HepG2 (cell line): ENCODE data around the gene TLK1. TPM values are rescaled to one million over a fixed set of nuclear protein-coding genes. Genes with fewer than 3 reads are reported as not detected.

Experiments used
- AHDC1 ChIP-seq: sonication (generic); formaldehyde crosslinking; IDR thresholded peaks from 2 replicates; pipeline ENCODE4 v1.5.1; 2020; ENCODE audit warnings: mild to moderate bottlenecking, missing genetic modification reagents, borderline replicate concordance
- ARHGAP35 ChIP-seq: sonication (generic); formaldehyde crosslinking; IDR thresholded peaks from 2 replicates; pipeline ENCODE4 v1.9.0; 2022; ENCODE audit warnings: mild to moderate bottlenecking, inconsistent platforms, moderate library complexity, missing genetic modification reagents, borderline replicate concordance
- DMTF1 ChIP-seq: sonication (generic); formaldehyde crosslinking; IDR thresholded peaks from 2 replicates; pipeline ENCODE4 v1.4.0; 2020; ENCODE audit warnings: mild to moderate bottlenecking, missing genetic modification reagents
- KDM6A ChIP-seq: IDR thresholded peaks from 2 replicates; pipeline ENCODE4 v1.6.1; 2016; ENCODE audit warnings: low read depth
- NAIF1 ChIP-seq: sonication (generic); formaldehyde crosslinking; IDR thresholded peaks from 2 replicates; pipeline ENCODE4 v1.5.0; 2020; ENCODE audit warnings: mild to moderate bottlenecking, missing genetic modification reagents, borderline replicate concordance
- NRL ChIP-seq: sonication (generic); formaldehyde crosslinking; IDR thresholded peaks from 2 replicates; pipeline ENCODE4 v1.5.0; 2020; ENCODE audit warnings: missing genetic modification reagents, mild to moderate bottlenecking, moderate library complexity, borderline replicate concordance
- PITX1 ChIP-seq: sonication (generic); formaldehyde crosslinking; IDR thresholded peaks from 2 replicates; pipeline ENCODE4 v1.5.1; 2020; ENCODE audit warnings: mild to moderate bottlenecking, missing genetic modification reagents
- POLR2AphosphoS5 ChIP-seq: IDR thresholded peaks from 2 replicates; pipeline ENCODE4 v1.6.1; 2012; ENCODE audit warnings: low read depth, low read length
- PRDM15 ChIP-seq: sonication (generic); formaldehyde crosslinking; IDR thresholded peaks from 2 replicates; pipeline ENCODE4 v1.4.0; 2020; ENCODE audit warnings: missing genetic modification reagents
- RBM22 ChIP-seq: fragments of 200-400 bp; formaldehyde crosslinking; optimal IDR thresholded peaks from 2 replicates; pipeline ENCODE3; 2017; ENCODE audit warnings: mild to moderate bottlenecking, low read length, moderate library complexity
- ZBTB3 ChIP-seq: sonication (generic); formaldehyde crosslinking; IDR thresholded peaks from 2 replicates; pipeline ENCODE4 v1.4.0; 2020; ENCODE audit warnings: low read depth, mild to moderate bottlenecking, moderate library complexity, missing genetic modification reagents, borderline replicate concordance
- ZBTB39 ChIP-seq: sonication (generic); formaldehyde crosslinking; IDR thresholded peaks from 2 replicates; pipeline ENCODE4 v1.5.0; 2020; ENCODE audit warnings: missing genetic modification reagents
- ZMYM4 ChIP-seq: sonication (generic); formaldehyde crosslinking; IDR thresholded peaks from 2 replicates; pipeline ENCODE4 v1.8.1; 2023; ENCODE audit warnings: mild to moderate bottlenecking, missing genetic modification reagents
- ZNF264 ChIP-seq: sonication (generic); formaldehyde crosslinking; IDR thresholded peaks from 2 replicates; pipeline ENCODE4 v1.4.0; 2020; ENCODE audit warnings: missing genetic modification reagents
- ZNF432 ChIP-seq: sonication (generic); formaldehyde crosslinking; IDR thresholded peaks from 2 replicates; pipeline ENCODE4 v1.5.0; 2020; ENCODE audit warnings: missing genetic modification reagents, mild to moderate bottlenecking, borderline replicate concordance
- ZNF614 ChIP-seq: IDR thresholded peaks from 2 replicates; pipeline ENCODE4 v1.6.1; 2018; ENCODE audit warnings: missing biosample characterization, missing genetic modification reagents, inconsistent platforms, borderline replicate concordance
- polyA plus RNA-seq, 8 experiments: library from polyadenylated mRNA; depleted of rRNA in 3 of 8; stranded (reverse) in 7 of 8; unstranded in 1 of 8; fragments of >200 nt; fragmentation: Illumina TruSeq in 4 of 8; extraction: Trizol in 4 of 8; gene quantifications; 2 replicates each; pipeline versions ENCODE4 v1.2.1 to v1.2.3, GENCODE V29; 2011 to 2016; ENCODE audit warnings: low read depth in 4 of 8, missing spikeins in 1 of 8, mixed read lengths in 1 of 8; ENCODE audit not compliant: insufficient read depth in 1 of 8
- total RNA-seq, 5 experiments: library from RNA; depleted of rRNA; stranded (reverse); fragments of >200 nt; fragmentation: Illumina TruSeq; extraction: Trizol; gene quantifications; 2 replicates each; pipeline ENCODE4 v1.2.3, GENCODE V29; 2016; ENCODE audit warnings: low read depth in 1 of 5

TLK1 gene
- total and polyA plus RNA-seq, 2 of the 13 experiments (the other 11 are each of a cell fraction or from before 2014, with no cell fraction given): 16.8 to 28.7 TPM

DNA sequence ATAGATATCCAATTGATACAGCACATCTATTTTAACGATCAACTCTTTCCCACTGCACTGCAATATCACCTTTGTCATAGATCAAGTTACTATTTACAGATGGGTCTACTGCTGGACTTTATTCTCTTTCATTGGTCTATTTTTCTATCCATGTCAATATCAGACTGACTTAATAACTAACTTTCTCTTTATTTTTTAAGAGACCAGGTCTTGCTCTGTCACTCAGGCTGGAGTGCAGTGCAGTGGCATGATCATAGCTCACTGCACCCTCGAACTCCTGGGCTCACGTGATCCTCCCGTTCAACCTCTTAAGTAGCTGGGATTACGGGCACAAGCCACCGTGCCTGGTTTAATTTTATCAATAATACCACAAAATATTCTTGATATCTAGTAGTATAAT, 71.2 kb downstream of the TLK1 start (continued):
- TF ChIP-seq ZBTB3 (CRISPR knock-in tag): peak; percentile 99
- peak; percentile 33; the same call in 1 of the 2 replicates for TF ChIP-seq AHDC1
- no peak for TF ChIP-seq ZNF432 (CRISPR knock-in tag)
- TF ChIP-seq KDM6A (CRISPR knock-in tag): no peak
- TF ChIP-seq ARHGAP35 (CRISPR knock-in tag): no peak
- TF ChIP-seq POLR2AphosphoS5: 0 out of 2 replicates have a peak, but pooled peaks have one; percentile 23
- TF ChIP-seq PITX1 (CRISPR knock-in tag): no peak
- TF ChIP-seq ZNF264 (CRISPR knock-in tag): no peak
- TF ChIP-seq NAIF1 (CRISPR knock-in tag): no peak
- peak; percentile 78 for TF ChIP-seq ZMYM4 (CRISPR knock-in tag)
- TF ChIP-seq PRDM15 (CRISPR knock-in tag): no peak
- TF ChIP-seq ZNF614 (CRISPR knock-in tag): no peak
- TF ChIP-seq ZBTB39 (CRISPR knock-in tag): no peak
- TF ChIP-seq DMTF1 (CRISPR knock-in tag): no peak
- TF ChIP-seq NRL: no peak
- no peak for TF ChIP-seq RBM22
